H7 (cell line): ENCODE data around the gene ENTHD1. TPM values are rescaled to one million over a fixed set of nuclear protein-coding genes. Genes with fewer than 3 reads are reported as not detected.

ENCODE experiments used
- DNase-seq: peaks from one replicate; pipeline ENCODE4 v3.0.0; 2012
- H3K27me3 ChIP-seq: 2 replicates; pipeline ENCODE4 v1.6.0; 2011; ENCODE audit warnings: mild to moderate bottlenecking, low read length; ENCODE audit not compliant: control insufficient read depth, insufficient read depth
- H3K36me3 ChIP-seq: replicated peaks from 2 replicates; pipeline ENCODE4 v1.5.1; 2011; ENCODE audit warnings: low read length; ENCODE audit not compliant: control insufficient read depth, insufficient read depth
- H3K4me3 ChIP-seq: 2 replicates; pipeline ENCODE4 v1.5.1; 2011; ENCODE audit warnings: low read depth, mild to moderate bottlenecking, control low read depth, low read length, moderate library complexity; ENCODE audit not compliant: insufficient read depth
- total RNA-seq: library from RNA; depleted of rRNA; stranded (reverse); fragments of >200 nt; shearing (Covaris generic); gene quantifications from 2 replicates; pipeline ENCODE4 v1.2.3, GENCODE V29; 2014

The ENTHD1 gene
- total RNA-seq, 1 experiment from 2014 or later, result not detected

DNA sequence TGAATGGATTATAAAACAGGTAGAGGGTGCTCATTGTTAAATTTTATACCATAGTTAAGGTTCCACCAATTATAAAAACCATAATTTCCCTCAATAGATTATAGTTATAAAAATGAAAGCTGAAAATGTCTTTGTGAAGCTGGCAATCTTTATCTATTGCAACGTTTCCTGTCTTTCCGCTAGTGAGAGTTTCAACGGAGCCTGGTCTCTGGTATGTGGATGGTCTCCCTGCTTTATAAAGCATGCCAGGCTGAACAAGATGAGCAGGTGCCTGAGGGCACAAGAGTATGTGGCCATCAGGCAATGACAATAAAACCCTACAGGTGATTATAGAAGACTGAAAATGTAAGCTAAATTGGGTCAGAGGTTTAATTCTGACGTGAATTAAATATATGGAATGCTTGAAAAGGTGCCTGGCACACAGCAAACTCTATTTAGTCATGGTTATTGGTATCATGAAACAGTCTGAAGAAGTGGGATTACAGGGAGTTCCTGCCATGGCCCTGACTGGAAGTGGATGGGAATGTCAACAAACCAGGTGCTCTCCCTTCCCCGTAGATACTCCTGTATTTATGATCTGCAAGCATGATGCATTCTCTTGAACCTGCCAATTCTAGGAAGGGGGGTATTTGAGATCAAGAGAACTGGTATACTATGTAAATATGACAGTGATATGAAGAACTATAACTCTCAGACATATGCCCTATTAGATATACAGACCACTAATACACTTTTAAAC, 115.7 kb downstream of the ENTHD1 start:
- Histone ChIP-seq H3K27me3 (no peaks in the 10 kb centered on the region), H3K36me3 (no peaks in the 10 kb centered on the region), H3K4me3 (no peak overlapping the region)
- DNase-seq, result no peak

GRCh38 chr22:39776295-39777009, 117.1 kb downstream of the ENTHD1 start:
- Histone ChIP-seq H3K27me3 (no peaks in the 10 kb centered on the region), H3K36me3 (no peaks in the 10 kb centered on the region), H3K4me3 (no peak overlapping the region)
- DNase-seq, result no peak

- Histone ChIP-seq H3K4me3 (no peak overlapping the region), H3K27me3 (no peaks in the 10 kb centered on the region), H3K36me3 (no peaks in the 10 kb centered on the region)
- DNase-seq, result no peak
Observed at GRCh38 chr22:39773976-39774539, 119.5 kb downstream of the ENTHD1 start.

- Histone ChIP-seq H3K36me3 (no peaks in the 10 kb centered on the region), H3K27me3 (no peaks in the 10 kb centered on the region), H3K4me3 (no peak overlapping the region)
- DNase-seq, result no peak
Observed at GRCh38 chr22:39773503-39773902, 120.1 kb downstream of the ENTHD1 start.

DNA sequence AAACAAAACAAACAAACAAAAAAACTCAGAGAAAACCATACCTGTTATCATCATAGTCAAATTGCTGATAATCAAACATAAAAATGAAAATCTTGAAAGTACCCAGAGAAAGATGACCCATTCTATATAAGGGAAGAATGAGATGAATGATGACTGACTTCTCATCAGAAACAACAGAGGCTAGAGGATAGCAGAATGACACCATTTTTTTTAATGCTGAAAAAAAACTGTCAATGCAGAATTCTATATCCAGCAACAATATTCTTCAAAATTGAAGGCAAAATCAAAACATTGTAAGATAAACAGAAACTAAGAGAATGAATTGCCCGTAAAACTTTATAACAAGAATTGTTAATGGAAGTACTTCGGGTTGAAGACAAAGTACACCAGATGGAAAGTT, 122.1 kb downstream of the ENTHD1 start:
- DNase-seq, result no peak
- Histone ChIP-seq H3K36me3 (no peaks in the 10 kb centered on the region), H3K4me3 (no peak overlapping the region), H3K27me3 (no peaks in the 10 kb centered on the region; the same call in 1 of the 2 replicates)

DNA sequence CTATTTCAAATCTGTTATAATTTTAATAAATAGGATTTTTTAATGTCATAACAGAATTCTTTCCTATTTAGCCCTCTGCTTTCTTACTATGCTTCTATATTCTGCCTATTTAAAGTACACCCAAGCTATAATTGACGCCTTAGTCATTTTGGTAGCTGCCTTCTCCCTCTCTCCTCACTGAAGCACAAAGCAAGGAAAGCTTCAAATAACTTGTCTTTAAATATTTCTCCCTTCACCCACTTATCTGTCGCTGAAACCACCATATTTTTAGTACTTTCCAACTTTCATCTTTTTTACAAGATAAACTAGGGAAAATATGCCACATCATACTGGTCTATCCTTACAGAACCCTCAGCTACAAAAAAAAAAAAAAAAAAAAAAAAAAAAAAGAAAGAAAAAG, 127.9 kb downstream of the ENTHD1 start:
- H3K4me3 ChIP-seq, result no peak overlapping the region
- H3K27me3 ChIP-seq, result no peaks in the 10 kb centered on the region; the same call in 1 of the 2 replicates
- no peaks in the 10 kb centered on the region for H3K36me3 ChIP-seq
- no peak for DNase-seq

DNA sequence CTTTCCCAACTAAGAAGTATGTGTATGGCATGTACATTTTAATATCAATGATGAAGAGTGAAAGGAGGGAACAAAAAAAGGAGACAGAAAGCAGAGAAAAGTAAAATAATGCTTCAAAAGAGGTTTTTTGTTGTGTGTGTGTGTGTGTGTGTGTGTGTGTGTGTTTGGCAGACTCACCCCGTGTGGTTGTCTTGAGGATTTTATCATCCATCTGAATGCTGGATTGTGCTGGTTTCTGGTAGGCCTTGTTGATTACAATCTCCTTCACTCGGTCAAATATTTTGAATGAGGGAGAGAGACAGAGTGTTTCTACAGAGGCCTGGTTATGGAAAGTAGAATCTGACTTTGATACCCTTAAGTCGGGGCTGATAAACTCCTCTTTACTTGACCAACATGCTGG, 128.5 kb downstream of the ENTHD1 start:
- DNase-seq, result no peak
- Histone ChIP-seq H3K27me3 (no peaks in the 10 kb centered on the region; the same call in 1 of the 2 replicates), H3K36me3 (no peaks in the 10 kb centered on the region), H3K4me3 (no peak overlapping the region)

DNA sequence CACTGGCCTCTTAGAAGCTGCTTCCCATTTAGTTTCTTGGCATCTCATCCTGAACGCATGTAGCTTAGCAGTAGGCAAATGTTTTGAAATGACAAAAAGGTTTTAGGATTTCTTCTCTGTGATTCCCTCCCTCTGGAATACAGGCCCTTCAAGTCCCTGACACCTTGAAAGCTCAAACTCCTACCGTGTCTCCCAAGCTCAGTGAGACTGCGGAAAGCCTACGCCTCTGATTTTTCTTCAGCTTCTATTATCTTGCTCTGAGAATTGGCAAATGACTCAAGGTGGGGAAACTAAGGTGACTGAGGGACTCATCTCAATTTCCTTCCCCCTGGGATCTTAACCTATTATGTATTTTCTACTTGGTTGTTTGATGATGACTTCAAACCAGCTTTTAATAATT, 130.3 kb downstream of the ENTHD1 start:
- DNase-seq, result no peak
- no peak overlapping the region for H3K4me3 ChIP-seq
- no peaks in the 10 kb centered on the region for H3K36me3 ChIP-seq
- H3K27me3 ChIP-seq, result no peaks in the 10 kb centered on the region; the same call in 1 of the 2 replicates

DNA sequence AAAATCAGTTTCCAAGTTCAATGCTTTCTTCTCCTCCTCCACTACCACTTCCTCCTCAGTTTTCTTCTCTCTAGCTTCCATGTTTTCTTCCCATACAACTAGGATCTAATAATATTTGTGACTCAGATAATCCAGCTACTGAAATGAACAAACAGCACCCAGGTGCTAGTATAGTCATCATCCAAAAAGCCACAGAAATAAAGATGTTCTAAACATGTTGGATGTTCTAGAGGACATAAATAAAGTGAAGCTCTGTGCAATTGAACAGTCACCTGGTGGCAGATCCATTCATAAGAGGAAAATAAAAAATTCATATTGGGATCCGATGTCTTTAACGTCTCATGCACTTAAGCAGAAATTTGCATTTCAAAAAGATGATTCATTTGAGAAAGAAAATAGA, 142.8 kb downstream of the ENTHD1 start:
- H3K4me3 ChIP-seq, result no peak overlapping the region
- DNase-seq, result no peak
- H3K36me3 ChIP-seq, result no peaks in the 10 kb centered on the region
- H3K27me3 ChIP-seq, result no peaks in the 10 kb centered on the region

GRCh38 chr22:39748877-39749276, 144.7 kb downstream of the ENTHD1 start:
- Histone ChIP-seq H3K4me3 (no peak overlapping the region), H3K27me3 (no peaks in the 10 kb centered on the region), H3K36me3 (no peaks in the 10 kb centered on the region)
- no peak for DNase-seq

GRCh38 chr22:39746600-39747262, 146.8 kb downstream of the ENTHD1 start:
- Histone ChIP-seq H3K27me3 (no peaks in the 10 kb centered on the region), H3K36me3 (no peaks in the 10 kb centered on the region), H3K4me3 (no peak overlapping the region)
- no peak for DNase-seq

GRCh38 chr22:39745789-39746188, 147.8 kb downstream of the ENTHD1 start:
- H3K36me3 ChIP-seq, result no peaks in the 10 kb centered on the region
- no peak overlapping the region for H3K4me3 ChIP-seq
- H3K27me3 ChIP-seq, result no peaks in the 10 kb centered on the region
- DNase-seq, result no peak

GRCh38 chr22:39744353-39744752, 149.2 kb downstream of the ENTHD1 start:
- DNase-seq, result no peak
- H3K36me3 ChIP-seq, result no peaks in the 10 kb centered on the region
- H3K4me3 ChIP-seq, result no peak overlapping the region
- H3K27me3 ChIP-seq, result no peaks in the 10 kb centered on the region

GRCh38 chr22:39743935-39744334, 149.6 kb downstream of the ENTHD1 start:
- Histone ChIP-seq H3K36me3 (no peaks in the 10 kb centered on the region), H3K27me3 (no peaks in the 10 kb centered on the region)
- no peak for DNase-seq

More at GRCh38 chr22:39743935-39744334, 149.6 kb downstream of the ENTHD1 start:
- H3K4me3 ChIP-seq, result no peak overlapping the region
